ENCODE data around the gene HIVEP1.

HIVEP1 gene

DNA sequence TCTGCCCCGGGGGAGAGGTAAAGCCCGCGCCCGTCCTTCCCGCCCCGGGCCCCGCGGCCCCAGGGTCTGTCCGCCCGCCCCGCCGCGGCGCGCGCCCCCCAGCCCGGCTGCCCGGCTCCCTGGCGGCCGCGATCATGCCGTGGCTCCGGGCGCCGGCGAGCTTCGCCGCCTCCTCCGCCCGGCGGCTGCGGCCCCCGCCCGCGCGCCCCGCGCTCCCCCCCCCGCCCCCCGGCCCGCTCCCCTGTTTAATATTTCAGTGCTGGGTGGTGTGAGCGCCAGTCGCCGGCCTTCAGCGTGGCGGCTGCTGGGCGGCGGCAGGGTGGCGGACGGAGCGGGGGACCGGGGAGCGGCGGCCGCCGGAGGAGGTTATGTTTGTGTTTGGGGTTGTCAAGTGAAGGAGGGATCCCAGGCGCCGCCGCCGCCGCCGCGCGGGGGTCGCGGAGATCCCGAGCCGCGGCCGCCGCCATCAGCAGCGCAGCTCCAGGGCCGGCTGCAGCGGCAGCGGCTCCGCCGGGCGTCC is at the start of gene HIVEP1:
Gene HIVEP1 (plus strand): TSS at position 275 of the 520 bp plus-strand sequence. CDS start 3,317 bp downstream, outside the sequence.
- no peak for ATAC-seq
- TF ChIP-seq ZNF565 (CRISPR knock-in tag; conservative IDR thresholded peaks at IDR 0.05; ENCODE audit: low read depth) = no peak
- TF ChIP-seq ZC3H10 (CRISPR knock-in tag; IDR thresholded peaks at IDR 0.05) = no peak
- TF ChIP-seq, protein P1, sequence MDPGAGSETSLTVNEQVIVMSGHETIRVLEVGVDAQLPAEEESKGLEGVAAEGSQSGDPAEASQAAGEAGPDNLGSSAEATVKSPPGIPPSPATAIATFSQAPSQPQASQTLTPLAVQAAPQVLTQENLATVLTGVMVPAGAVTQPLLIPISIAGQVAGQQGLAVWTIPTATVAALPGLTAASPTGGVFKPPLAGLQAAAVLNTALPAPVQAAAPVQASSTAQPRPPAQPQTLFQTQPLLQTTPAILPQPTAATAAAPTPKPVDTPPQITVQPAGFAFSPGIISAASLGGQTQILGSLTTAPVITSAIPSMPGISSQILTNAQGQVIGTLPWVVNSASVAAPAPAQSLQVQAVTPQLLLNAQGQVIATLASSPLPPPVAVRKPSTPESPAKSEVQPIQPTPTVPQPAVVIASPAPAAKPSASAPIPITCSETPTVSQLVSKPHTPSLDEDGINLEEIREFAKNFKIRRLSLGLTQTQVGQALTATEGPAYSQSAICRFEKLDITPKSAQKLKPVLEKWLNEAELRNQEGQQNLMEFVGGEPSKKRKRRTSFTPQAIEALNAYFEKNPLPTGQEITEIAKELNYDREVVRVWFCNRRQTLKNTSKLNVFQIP (CRISPR knock-in tag; IDR thresholded peaks at IDR 0.05; ENCODE audit: borderline replicate concordance, low read depth) = no peak

DNA sequence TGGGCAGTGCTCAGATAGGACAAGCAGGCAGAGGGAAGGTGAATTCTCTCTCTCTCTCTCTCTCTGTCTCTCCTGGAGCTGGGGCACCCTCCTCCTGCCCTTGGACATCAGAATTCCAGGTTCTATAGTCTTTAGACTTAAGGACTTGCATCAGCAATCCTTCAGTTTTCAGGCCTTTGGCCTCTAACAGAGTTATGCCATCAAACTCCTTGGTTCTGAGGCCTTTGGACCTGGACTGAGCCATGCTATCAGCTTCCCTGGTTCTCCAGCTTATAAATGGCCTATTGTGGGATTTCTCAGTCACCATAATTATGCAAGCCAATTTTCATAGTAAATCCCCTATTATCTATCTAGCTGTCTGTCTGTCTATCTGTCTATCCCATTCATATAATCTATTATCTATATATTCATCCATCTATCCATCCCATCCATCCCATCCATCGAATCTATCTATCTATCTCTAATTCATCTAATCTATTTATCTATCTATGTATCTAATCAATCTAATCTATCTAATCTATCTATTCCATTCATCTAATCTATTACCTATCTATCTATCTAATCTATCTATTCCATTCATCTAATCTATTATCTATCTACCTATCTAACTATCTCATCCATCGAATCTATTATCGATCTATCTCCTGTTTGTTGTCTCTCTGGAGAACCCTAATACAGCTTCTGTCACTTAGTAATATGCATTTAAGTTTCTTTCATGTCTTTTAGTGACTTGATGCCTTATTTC is 48.2 kb upstream of the HIVEP1 start:
- no peak for ATAC-seq
- TF ChIP-seq, protein P2, sequence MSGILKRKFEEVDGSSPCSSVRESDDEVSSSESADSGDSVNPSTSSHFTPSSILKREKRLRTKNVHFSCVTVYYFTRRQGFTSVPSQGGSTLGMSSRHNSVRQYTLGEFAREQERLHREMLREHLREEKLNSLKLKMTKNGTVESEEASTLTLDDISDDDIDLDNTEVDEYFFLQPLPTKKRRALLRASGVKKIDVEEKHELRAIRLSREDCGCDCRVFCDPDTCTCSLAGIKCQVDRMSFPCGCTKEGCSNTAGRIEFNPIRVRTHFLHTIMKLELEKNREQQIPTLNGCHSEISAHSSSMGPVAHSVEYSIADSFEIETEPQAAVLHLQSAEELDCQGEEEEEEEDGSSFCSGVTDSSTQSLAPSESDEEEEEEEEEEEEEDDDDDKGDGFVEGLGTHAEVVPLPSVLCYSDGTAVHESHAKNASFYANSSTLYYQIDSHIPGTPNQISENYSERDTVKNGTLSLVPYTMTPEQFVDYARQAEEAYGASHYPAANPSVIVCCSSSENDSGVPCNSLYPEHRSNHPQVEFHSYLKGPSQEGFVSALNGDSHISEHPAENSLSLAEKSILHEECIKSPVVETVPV (CRISPR knock-in tag; IDR thresholded peaks at IDR 0.05) = no peak
- TF ChIP-seq, protein P3, sequence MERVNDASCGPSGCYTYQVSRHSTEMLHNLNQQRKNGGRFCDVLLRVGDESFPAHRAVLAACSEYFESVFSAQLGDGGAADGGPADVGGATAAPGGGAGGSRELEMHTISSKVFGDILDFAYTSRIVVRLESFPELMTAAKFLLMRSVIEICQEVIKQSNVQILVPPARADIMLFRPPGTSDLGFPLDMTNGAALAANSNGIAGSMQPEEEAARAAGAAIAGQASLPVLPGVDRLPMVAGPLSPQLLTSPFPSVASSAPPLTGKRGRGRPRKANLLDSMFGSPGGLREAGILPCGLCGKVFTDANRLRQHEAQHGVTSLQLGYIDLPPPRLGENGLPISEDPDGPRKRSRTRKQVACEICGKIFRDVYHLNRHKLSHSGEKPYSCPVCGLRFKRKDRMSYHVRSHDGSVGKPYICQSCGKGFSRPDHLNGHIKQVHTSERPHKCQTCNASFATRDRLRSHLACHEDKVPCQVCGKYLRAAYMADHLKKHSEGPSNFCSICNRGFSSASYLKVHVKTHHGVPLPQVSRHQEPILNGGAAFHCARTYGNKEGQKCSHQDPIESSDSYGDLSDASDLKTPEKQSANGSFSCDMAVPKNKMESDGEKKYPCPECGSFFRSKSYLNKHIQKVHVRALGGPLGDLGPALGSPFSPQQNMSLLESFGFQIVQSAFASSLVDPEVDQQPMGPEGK (CRISPR knock-in tag; IDR thresholded peaks at IDR 0.05; ENCODE audit: borderline replicate concordance) = no peak
- TF ChIP-seq ISL1 (CRISPR knock-in tag; IDR thresholded peaks at IDR 0.05) (no peak), TCF4 (CRISPR knock-in tag; IDR thresholded peaks at IDR 0.05; ENCODE audit: borderline replicate concordance) (no peak), ESRRG (CRISPR knock-in tag; IDR thresholded peaks at IDR 0.05) (no peak), ZFP3 (CRISPR knock-in tag; IDR thresholded peaks at IDR 0.05) (no peak), BACH2 (CRISPR knock-in tag; IDR thresholded peaks at IDR 0.05; ENCODE audit: borderline replicate concordance) (no peak), TOX (CRISPR knock-in tag; IDR thresholded peaks at IDR 0.05; ENCODE audit: borderline replicate concordance) (no peak), PPARA (CRISPR knock-in tag; IDR thresholded peaks at IDR 0.05; ENCODE audit: borderline replicate concordance) (no peak), ZNF8 (CRISPR knock-in tag; IDR thresholded peaks at IDR 0.05) (no peak), CSDC2 (CRISPR knock-in tag; IDR thresholded peaks at IDR 0.05) (no peak), ZC3H10 (CRISPR knock-in tag; IDR thresholded peaks at IDR 0.05) (no peak), OSR1 (CRISPR knock-in tag; IDR thresholded peaks at IDR 0.05) (no peak)
- TF ChIP-seq, protein P1 (CRISPR knock-in tag; IDR thresholded peaks at IDR 0.05; ENCODE audit: borderline replicate concordance, low read depth) = no peak

DNA sequence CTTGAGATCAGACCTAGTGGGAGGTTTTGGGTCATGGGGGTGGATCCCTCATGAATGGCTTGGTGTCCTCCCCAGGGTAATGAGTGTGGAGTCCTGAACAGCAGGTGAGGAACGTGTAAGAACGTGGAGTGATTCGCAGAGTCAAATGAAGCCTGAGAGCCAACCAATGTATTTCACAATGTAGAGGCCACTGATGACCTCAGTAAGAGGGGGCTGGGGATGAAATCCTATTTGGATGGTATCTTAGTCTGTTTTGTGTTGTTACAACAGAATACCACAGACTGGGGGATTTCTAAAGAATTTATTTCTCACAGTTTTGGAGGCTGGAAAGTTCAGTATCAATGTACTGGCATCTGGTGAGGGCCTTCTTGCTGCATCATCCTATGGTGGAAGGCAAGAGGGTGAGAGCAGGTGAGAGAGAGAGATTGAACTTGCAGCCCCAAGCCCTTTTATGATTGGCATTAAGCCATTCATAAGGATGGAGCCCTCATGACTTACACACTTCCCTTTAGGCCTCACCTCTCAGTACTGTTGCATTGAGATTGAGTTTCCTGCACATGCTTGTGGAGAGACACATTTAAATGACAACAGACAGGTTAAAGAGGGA is 47.3 kb upstream of the HIVEP1 start:
- TF ChIP-seq, protein P4, sequence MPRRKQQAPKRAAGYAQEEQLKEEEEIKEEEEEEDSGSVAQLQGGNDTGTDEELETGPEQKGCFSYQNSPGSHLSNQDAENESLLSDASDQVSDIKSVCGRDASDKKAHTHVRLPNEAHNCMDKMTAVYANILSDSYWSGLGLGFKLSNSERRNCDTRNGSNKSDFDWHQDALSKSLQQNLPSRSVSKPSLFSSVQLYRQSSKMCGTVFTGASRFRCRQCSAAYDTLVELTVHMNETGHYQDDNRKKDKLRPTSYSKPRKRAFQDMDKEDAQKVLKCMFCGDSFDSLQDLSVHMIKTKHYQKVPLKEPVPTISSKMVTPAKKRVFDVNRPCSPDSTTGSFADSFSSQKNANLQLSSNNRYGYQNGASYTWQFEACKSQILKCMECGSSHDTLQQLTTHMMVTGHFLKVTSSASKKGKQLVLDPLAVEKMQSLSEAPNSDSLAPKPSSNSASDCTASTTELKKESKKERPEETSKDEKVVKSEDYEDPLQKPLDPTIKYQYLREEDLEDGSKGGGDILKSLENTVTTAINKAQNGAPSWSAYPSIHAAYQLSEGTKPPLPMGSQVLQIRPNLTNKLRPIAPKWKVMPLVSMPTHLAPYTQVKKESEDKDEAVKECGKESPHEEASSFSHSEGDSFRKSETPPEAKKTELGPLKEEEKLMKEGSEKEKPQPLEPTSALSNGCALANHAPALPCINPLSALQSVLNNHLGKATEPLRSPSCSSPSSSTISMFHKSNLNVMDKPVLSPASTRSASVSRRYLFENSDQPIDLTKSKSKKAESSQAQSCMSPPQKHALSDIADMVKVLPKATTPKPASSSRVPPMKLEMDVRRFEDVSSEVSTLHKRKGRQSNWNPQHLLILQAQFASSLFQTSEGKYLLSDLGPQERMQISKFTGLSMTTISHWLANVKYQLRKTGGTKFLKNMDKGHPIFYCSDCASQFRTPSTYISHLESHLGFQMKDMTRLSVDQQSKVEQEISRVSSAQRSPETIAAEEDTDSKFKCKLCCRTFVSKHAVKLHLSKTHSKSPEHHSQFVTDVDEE (CRISPR knock-in tag; IDR thresholded peaks at IDR 0.05) = no peak
- TF ChIP-seq SNAI2 (CRISPR knock-in tag; IDR thresholded peaks at IDR 0.05) = no peak
- TF ChIP-seq RARB (CRISPR knock-in tag; IDR thresholded peaks at IDR 0.05) = no peak
- TF ChIP-seq ZFP30 (CRISPR knock-in tag; IDR thresholded peaks at IDR 0.05) = no peak
- TF ChIP-seq ZNF70 (CRISPR knock-in tag; IDR thresholded peaks at IDR 0.05) = no peak
- no peak for TF ChIP-seq ZC3H10 (CRISPR knock-in tag; IDR thresholded peaks at IDR 0.05)
- TF ChIP-seq BACH2 (CRISPR knock-in tag; IDR thresholded peaks at IDR 0.05; ENCODE audit: borderline replicate concordance) = no peak
- TF ChIP-seq CSDC2 (CRISPR knock-in tag; IDR thresholded peaks at IDR 0.05) = no peak
- no peak for TF ChIP-seq ISL1 (CRISPR knock-in tag; IDR thresholded peaks at IDR 0.05)
- no peak for TF ChIP-seq TCF4 (CRISPR knock-in tag; IDR thresholded peaks at IDR 0.05; ENCODE audit: borderline replicate concordance)
- ATAC-seq = no peak
